GM12891 (cell line): ENCODE measurements around the gene KCNJ10.

Experiments
- DNase-seq: peaks from one replicate; pipeline ENCODE4 v3.0.0; 2011; ENCODE audit warnings: low spot score; ENCODE audit not compliant: insufficient read length
- FAIRE-seq: peaks from 2 replicates; lab custom pipeline; 2011; peaks lifted over from hg19 to GRCh38; lab: Jason Lieb, UNC
- PAX5 ChIP-seq: IDR thresholded peaks from 2 replicates; pipeline ENCODE4 v1.6.1; 2011; ENCODE audit warnings: low read length, moderate library complexity, mild to moderate bottlenecking; ENCODE audit not compliant: insufficient read depth, severe bottlenecking
- POLR2A ChIP-seq: IDR thresholded peaks from 2 replicates; pipeline ENCODE4 v1.6.1; 2011; ENCODE audit warnings: low read depth, low read length, control low read depth
- POLR2AphosphoS5 ChIP-seq: IDR thresholded peaks from 2 replicates; pipeline ENCODE4 v1.6.1; 2011; ENCODE audit warnings: low read depth, low read length, control low read depth
- POU2F2 ChIP-seq: IDR thresholded peaks from 2 replicates; pipeline ENCODE4 v1.6.1; 2011; ENCODE audit warnings: low read depth, mild to moderate bottlenecking, control low read depth, low read length, moderate library complexity
- SPI1 ChIP-seq: IDR thresholded peaks from 2 replicates; pipeline ENCODE4 v1.6.1; 2011; ENCODE audit warnings: low read depth, low read length, control low read depth
- TAF1 ChIP-seq: IDR thresholded peaks from 2 replicates; pipeline ENCODE4 v1.6.1; 2011; ENCODE audit warnings: low read depth, low read length, control low read depth

Gene KCNJ10

DNA sequence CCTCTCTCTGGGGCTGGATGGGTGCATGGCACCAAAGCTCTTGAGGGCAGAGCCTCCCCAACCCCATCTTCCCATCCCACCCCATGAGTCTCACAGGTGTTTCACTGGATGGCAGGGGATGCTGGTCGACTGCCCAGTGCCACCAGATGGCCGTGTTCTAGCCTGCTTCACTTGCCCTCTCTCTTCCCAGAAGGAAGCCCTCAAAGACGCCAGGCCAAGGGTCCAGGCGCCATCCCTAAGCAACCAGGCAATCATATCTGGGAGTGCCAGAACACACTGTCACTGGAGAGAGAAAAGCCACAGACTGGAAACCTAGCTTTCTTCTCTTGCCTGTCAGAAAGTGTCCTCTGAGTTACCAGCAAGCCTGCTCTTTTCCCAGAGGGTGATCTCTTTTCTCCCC lies 64.9 kb downstream of the KCNJ10 start:
- DNase-seq (no peak), FAIRE-seq (no peak)
- no peak for TF ChIP-seq TAF1
- no peak for TF ChIP-seq SPI1
- TF ChIP-seq POLR2A = no peak
- TF ChIP-seq POLR2AphosphoS5 = no peak
- no peak for TF ChIP-seq PAX5
- TF ChIP-seq POU2F2 = no peak

DNA sequence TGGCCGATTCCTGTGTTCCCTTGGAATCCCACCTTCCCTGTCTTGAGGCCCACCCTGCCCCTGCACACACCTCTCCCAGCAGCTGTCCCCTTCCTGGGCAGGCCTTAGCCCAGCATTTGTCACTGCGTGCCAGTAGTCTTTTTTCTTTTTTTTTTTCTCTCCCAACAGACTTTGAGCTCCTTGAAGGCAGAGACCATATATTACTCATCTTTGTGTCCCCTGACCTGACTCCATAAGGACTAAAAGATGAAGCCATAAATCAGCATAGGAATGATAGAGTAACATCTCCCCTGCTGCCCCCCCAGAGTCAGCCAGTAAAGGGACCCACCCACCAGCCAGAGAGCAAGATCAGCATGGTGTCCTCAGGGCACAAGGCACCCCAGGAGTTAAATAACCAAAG lies 65.5 kb downstream of the KCNJ10 start:
- DNase-seq (no peak), FAIRE-seq (no peak)
- no peak for TF ChIP-seq POLR2A
- no peak for TF ChIP-seq PAX5
- TF ChIP-seq POU2F2 = no peak
- TF ChIP-seq TAF1 = no peak
- no peak for TF ChIP-seq SPI1
- TF ChIP-seq POLR2AphosphoS5 = no peak

GRCh38 chr1:160004001-160004400 lies 66.0 kb downstream of the KCNJ10 start:
- no peak for FAIRE-seq
- TF ChIP-seq TAF1 = no peak
- TF ChIP-seq POLR2AphosphoS5 = no peak
- DNase-seq = no peak

DNA sequence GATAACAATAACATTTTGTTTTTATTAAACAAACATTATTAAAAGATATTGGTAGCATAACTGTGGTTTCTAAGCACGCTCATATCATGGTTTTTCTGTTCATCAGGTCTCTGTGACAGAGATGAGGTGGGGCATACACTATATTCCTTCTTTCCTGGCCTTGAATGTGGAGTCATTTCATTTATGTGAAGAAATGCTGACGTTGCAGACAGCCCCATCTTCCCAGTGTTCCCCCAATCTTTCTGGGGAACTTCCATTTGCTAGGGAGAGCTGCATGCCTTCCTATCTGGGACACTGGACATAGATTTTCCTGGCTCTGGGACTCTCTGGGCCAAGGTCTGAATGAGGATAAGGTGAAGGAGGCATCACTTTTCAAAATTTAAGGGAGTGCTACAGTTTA lies 68.5 kb downstream of the KCNJ10 start:
- DNase-seq = no peak
- TF ChIP-seq PAX5 (no peak), TAF1 (no peak), SPI1 (no peak)
- FAIRE-seq = no peak

DNA sequence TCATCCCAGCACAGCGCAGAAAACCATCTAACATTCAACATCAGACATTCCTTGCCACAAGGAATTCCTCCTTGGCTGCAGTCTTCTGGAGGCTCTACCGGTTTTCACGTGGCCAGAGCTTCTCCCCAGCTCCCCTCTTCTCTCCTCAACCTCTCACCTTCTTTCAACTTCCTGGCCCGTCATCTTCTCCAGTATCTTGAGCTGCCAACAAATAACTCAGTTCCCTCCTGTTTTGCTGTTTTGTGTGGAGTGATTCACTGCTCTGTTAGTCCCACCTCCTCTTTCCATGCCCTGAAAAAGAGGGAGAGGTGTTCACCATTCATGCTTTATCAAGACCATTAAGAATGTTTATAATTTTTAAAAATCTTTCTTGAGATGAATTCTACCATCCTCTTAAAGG lies 70.8 kb downstream of the KCNJ10 start:
- no peak for DNase-seq
- FAIRE-seq = no peak

DNA sequence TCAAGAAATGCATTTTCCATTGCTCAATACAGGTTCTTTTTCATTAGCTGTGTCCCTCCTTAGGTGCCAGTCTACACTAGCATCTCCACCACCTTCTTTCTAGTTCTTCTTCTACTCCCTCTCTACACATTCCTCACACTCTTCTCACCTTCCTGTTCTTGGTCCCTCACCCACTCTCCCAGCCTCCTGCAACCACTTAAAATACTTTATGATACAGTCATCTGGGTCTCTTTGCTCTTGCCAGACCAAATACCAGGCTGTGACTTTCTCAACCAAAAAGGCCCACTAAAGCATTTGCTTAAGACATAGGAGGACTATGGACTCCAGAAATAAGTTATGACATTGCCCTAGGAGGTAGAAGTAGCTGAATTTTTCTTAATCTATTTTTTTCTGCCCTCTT lies 73.3 kb downstream of the KCNJ10 start:
- no peak for FAIRE-seq
- TF ChIP-seq POLR2AphosphoS5 (no peak), POU2F2 (no peak), TAF1 (no peak)
- DNase-seq = no peak

More for the DNA sequence above, 70.8 kb downstream of the KCNJ10 start:
- TF ChIP-seq TAF1 = no peak
- no peak for TF ChIP-seq POU2F2

- no peak for DNase-seq
- TF ChIP-seq TAF1 (no peak), POLR2AphosphoS5 (no peak), POLR2A (no peak), SPI1 (no peak), POU2F2 (no peak), PAX5 (no peak)
- no peak for FAIRE-seq
Observed at GRCh38 chr1:159994896-159995295, 75.1 kb downstream of the KCNJ10 start.

DNA sequence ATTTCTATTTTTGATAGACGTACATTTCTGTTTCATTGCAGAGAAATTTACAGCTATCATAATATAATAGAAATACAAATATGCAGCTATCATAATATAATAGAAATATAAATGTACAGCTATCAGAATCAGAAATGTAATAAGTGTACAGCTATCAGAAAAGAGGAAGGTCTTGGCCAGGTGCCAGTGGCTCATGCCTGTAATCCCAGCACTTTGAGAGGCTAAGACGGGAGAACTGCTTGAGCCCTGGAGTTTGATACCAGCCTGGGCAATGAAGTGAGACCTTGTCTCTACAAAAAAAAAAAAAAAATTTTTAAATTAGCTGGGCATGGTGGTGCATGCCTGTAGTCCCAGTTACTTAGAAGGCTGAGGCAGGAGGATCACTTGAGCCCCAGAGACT lies 76.0 kb downstream of the KCNJ10 start:
- FAIRE-seq (no peak), DNase-seq (no peak)
- TF ChIP-seq SPI1 (no peak), POLR2A (no peak), POU2F2 (no peak), POLR2AphosphoS5 (no peak), TAF1 (no peak), PAX5 (no peak)

GRCh38 chr1:159992161-159992560 lies 77.8 kb downstream of the KCNJ10 start:
- DNase-seq (no peak), FAIRE-seq (no peak)
- TF ChIP-seq SPI1 (no peak), POLR2AphosphoS5 (no peak), POLR2A (no peak), POU2F2 (no peak), PAX5 (no peak), TAF1 (no peak)

DNA sequence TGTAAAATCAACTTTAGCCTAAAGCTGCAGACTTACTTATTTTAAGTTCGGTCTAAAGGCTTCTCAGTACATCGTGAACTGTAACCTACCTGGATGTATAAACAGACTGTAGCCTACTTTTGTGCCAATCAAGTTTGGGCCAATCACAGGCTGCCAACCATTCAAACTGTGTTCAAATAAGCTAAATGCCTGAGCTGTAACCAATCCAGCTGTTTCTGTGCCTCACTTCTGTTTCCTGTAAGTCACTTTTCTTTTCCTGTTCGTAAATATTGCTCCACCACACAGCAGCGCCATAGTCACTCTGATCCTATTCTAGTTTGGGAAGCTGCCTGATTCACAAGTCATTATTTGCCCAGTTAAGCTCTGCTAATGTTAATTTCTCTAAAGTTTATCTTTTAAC lies 78.4 kb downstream of the KCNJ10 start:
- no peak for DNase-seq
- TF ChIP-seq POLR2AphosphoS5 (no peak), TAF1 (no peak)
- no peak for FAIRE-seq

DNA sequence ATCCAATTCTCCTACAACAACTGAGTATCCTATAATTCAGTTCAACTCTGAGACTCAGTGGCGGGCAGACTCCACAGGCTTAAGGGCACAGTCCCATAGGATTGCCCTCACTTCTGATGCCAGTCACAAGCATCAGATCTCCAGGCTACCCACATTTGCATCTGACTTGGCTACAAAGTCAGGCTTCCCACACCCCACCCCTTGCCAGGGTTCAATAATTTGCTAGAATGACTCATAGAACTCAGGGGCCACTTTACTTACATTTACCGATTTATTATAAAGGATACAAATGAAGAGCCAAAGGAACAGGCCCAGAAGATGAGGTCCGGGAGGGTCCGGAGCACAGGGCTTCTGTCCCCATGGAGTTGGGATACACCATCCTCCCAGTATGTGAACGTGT lies 80.0 kb downstream of the KCNJ10 start:
- DNase-seq = no peak
- FAIRE-seq = no peak
- TF ChIP-seq POLR2AphosphoS5 = no peak
- no peak for TF ChIP-seq POLR2A
- no peak for TF ChIP-seq SPI1
